C4-2B (cell line): ENCODE results near the gene CPAMD8.

ENCODE experiments used
- CTCF ChIP-seq: fragments of 450-650 bp; conservative IDR thresholded peaks from 2 replicates; pipeline ENCODE4 v1.5.1; 2017; ENCODE audit warnings: mild to moderate bottlenecking
- ZFX ChIP-seq: fragments of 450-650 bp; IDR thresholded peaks from 2 replicates; pipeline ENCODE4 v1.6.1; 2017

- TF ChIP-seq CTCF (no peak), ZFX (no peak)
Observed at GRCh38 chr19:17049711-17050280, 23.2 kb upstream of the CPAMD8 start.
